Astrocyte (in vitro differentiated cells and primary cell): Measurements from ENCODE around the gene TIPARP.

Source experiments
- EZH2 ChIP-seq: IDR thresholded peaks from 2 replicates; pipeline ENCODE4 v1.6.1; 2012; ENCODE audit warnings: mild to moderate bottlenecking, low read length, inconsistent platforms; ENCODE audit not compliant: insufficient read depth
- TF ChIP-seq, protein P1 (sequence below): IDR thresholded peaks from 2 replicates; pipeline ENCODE4 v1.5.1; 2011; ENCODE audit warnings: low read depth, mild to moderate bottlenecking, inconsistent platforms, low read length, moderate library complexity; ENCODE audit not compliant: insufficient read depth

DNA sequence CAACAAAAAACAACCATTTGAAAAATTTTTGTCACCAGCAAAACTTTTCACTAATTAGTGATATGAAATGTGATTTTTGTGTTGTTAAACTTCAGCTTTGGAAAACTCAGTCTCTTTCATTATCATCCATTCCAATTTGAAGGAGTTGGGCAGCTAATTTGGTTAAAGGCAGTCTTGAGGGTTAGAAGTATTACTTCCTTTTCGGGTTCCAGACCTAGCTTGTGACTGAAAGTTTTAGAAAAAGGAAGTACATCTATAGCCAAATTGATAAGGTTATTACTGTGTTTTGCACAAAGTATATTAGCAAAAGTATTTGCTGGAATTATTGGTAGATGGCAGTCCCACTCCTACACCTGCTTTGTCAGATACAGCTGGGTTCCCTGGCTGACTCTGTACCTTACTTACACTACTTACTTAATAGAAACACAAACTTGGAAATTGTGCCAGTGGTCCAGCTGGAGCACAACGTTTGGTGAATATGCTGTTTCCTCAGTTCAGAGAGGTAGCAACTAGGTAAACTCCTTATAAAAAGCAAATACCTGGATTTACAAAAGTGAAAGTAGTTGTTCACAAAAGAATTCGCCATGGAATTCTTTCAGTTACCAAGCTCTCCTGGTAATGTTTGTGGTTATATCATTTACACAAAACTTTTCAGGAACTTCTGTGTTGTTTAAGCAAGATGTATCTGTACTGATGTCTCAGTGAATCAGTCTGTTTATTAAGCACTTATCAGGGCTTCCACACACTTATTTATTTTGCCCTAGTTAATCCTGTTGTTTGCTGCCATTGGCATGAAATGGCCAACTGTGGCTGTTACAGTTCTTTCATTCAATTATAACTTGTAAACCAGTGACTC is 31.6 kb downstream of the TIPARP start:
- no peak for TF ChIP-seq EZH2
- TF ChIP-seq, protein P1, sequence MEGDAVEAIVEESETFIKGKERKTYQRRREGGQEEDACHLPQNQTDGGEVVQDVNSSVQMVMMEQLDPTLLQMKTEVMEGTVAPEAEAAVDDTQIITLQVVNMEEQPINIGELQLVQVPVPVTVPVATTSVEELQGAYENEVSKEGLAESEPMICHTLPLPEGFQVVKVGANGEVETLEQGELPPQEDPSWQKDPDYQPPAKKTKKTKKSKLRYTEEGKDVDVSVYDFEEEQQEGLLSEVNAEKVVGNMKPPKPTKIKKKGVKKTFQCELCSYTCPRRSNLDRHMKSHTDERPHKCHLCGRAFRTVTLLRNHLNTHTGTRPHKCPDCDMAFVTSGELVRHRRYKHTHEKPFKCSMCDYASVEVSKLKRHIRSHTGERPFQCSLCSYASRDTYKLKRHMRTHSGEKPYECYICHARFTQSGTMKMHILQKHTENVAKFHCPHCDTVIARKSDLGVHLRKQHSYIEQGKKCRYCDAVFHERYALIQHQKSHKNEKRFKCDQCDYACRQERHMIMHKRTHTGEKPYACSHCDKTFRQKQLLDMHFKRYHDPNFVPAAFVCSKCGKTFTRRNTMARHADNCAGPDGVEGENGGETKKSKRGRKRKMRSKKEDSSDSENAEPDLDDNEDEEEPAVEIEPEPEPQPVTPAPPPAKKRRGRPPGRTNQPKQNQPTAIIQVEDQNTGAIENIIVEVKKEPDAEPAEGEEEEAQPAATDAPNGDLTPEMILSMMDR, result no peak
